SH-SY5Y (cell line): ENCODE results near the gene BABAM1.

Experiments used
- GATA2 ChIP-seq: IDR thresholded peaks from 2 replicates; pipeline ENCODE4 v1.6.1; 2011; ENCODE audit warnings: mild to moderate bottlenecking, low read depth, low read length
- GATA3 ChIP-seq: IDR thresholded peaks from 2 replicates; pipeline ENCODE4 v1.6.1; 2011; ENCODE audit warnings: low read depth, mild to moderate bottlenecking, low read length, moderate library complexity

GRCh38 chr19:17266589-17266974 lies 661 bp upstream of the BABAM1 start:
- TF ChIP-seq GATA2 (no peak), GATA3 (no peak)
